Natural killer cell (primary cell): Measurements from ENCODE around the gene IGFLR1. TPM values are rescaled to one million over a fixed set of nuclear protein-coding genes. Genes with fewer than 3 reads are reported as not detected.

Experiments
- ATAC-seq, 3 donors: fragments of 150-1000 bp in 2 of 3; fragments of 200-7000 bp in 1 of 3; cut with Tn5 transposase; 1 replicate in 1 of 3; 2 replicates in 2 of 3; pipeline ENCODE4 v1.10.0; 2021; ENCODE audit warnings: mild to moderate bottlenecking in 2 of 3, moderate library complexity in 2 of 3
- DNase-seq, 2 donors: peaks; one replicate each; pipeline versions ENCODE4 v3.0.0 to v3.0.0-alpha.2; 2013 to 2021; ENCODE audit warnings: mixed read lengths in 1 of 2
- H3K27ac ChIP-seq: one replicate; pipeline ENCODE4 v1.5.1; 2013; ENCODE audit warnings: mild to moderate bottlenecking, low read length
- H3K27me3 ChIP-seq: one replicate; pipeline ENCODE4 v1.6.1; 2013; ENCODE audit warnings: low read length; ENCODE audit not compliant: control insufficient read depth, insufficient read depth
- H3K36me3 ChIP-seq: one replicate; pipeline ENCODE4 v1.6.1; 2013; ENCODE audit warnings: low read length; ENCODE audit not compliant: control insufficient read depth, insufficient read depth
- H3K4me1 ChIP-seq: one replicate; pipeline ENCODE4 v1.6.1; 2013; ENCODE audit warnings: low read length; ENCODE audit not compliant: control insufficient read depth, insufficient read depth
- H3K4me3 ChIP-seq: one replicate; pipeline ENCODE4 v1.5.1; 2013; ENCODE audit warnings: low read length
- H3K9me3 ChIP-seq: one replicate; pipeline ENCODE4 v1.6.1; 2013; ENCODE audit warnings: low read length; ENCODE audit not compliant: control insufficient read depth, insufficient read depth
- H3K27ac Mint-ChIP-seq, 2 donors: one replicate each; pipeline ENCODE4 v1.8.0; 2022; ENCODE audit warnings: mild to moderate bottlenecking in 2 of 2, mixed read lengths in 2 of 2, moderate library complexity in 1 of 2
- H3K27me3 Mint-ChIP-seq, 2 donors: one replicate each; pipeline ENCODE4 v1.8.0; 2022; ENCODE audit warnings: low read depth in 2 of 2, mixed read lengths in 2 of 2
- H3K36me3 Mint-ChIP-seq: one replicate; pipeline ENCODE4 v1.8.0; 2022; ENCODE audit warnings: mixed read lengths
- H3K4me1 Mint-ChIP-seq, 2 donors: one replicate each; pipeline ENCODE4 v1.8.0; 2022; ENCODE audit warnings: mixed read lengths in 2 of 2
- H3K4me3 Mint-ChIP-seq: one replicate; pipeline ENCODE4 v1.8.0; 2022; ENCODE audit warnings: mild to moderate bottlenecking, moderate library complexity, mixed read lengths
- H3K9me3 Mint-ChIP-seq, 2 donors: one replicate each; pipeline ENCODE4 v1.8.0; 2022; ENCODE audit warnings: mixed read lengths in 2 of 2
- WGBS: methylation state at CpG from one replicate; pipeline ENCODE4 v1.1.7; 2013; ENCODE audit warnings: missing lambda C conversion rate; ENCODE audit not compliant: insufficient coverage; 5-methylcytosine and 5-hydroxymethylcytosine counted together
- intact Hi-C: fragments of 100-400 bp; cut with micrococcal nuclease; formaldehyde crosslinking; loops from one replicate; pipeline ENCODE4 v1.14.2; 2022
- total RNA-seq, 4 donors: library from RNA; stranded (reverse); fragments of 120-200 nt in 1 of 4; gene quantifications; one replicate each; pipeline versions ENCODE4 v1.2.3 to v1.2.4, GENCODE V29; 2013 to 2022
- TF ChIP-seq, protein P1 (sequence below): fragments of 200-600 bp; IDR thresholded peaks from one replicate; pipeline ENCODE4 v1.8.0; 2022; ENCODE audit warnings: antibody characterized with exemption

The IGFLR1 gene
- total RNA-seq, 3 donors from 2014 or later (not counting 1 experiment from before 2014, with no cell fraction given): 57.7 to 75.6 (median 69.6) TPM

DNA sequence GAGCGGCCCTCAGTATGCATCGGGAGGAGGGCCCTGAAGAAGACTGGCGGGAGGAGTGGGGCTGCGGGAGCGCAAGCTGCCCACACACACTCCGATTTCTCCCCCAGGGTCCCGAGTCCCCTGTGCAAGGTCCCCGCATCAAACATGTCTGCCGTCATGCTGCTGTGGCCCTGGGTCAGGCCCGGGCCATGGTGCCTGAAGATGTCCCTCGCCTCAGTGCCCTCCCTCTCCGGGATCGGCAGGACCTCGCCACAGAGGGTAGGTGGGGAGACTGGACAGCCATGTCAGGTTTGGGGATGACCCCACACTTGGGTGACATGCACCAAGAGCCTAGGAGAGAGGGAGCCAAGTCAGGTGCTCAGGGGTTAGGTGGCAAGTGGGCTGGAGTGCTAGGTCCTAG is 19.8 kb downstream of the IGFLR1 start:
- peaks cover 6 to 43% of the 10 kb centered on the region in 2 donors for H3K4me1 Mint-ChIP-seq
- no peak overlapping the region for H3K27ac Mint-ChIP-seq
- no peak overlapping the region for H3K4me3 ChIP-seq
- intact Hi-C loops: no loop called here
- DNase-seq (no peak), ATAC-seq (no peak)
- no peak overlapping the region for H3K27ac ChIP-seq
- H3K4me1 ChIP-seq: peaks cover 12% of the 10 kb centered on the region
- H3K27me3 Mint-ChIP-seq: no peaks in the 10 kb centered on the region
- H3K36me3 ChIP-seq: peaks cover 59% of the 10 kb centered on the region
- no peaks in the 10 kb centered on the region for H3K36me3 Mint-ChIP-seq
- 98% methylated on average over 14 of the region's 14 CpGs for WGBS
- H3K9me3 ChIP-seq: no peaks in the 10 kb centered on the region
- TF ChIP-seq, protein P1, sequence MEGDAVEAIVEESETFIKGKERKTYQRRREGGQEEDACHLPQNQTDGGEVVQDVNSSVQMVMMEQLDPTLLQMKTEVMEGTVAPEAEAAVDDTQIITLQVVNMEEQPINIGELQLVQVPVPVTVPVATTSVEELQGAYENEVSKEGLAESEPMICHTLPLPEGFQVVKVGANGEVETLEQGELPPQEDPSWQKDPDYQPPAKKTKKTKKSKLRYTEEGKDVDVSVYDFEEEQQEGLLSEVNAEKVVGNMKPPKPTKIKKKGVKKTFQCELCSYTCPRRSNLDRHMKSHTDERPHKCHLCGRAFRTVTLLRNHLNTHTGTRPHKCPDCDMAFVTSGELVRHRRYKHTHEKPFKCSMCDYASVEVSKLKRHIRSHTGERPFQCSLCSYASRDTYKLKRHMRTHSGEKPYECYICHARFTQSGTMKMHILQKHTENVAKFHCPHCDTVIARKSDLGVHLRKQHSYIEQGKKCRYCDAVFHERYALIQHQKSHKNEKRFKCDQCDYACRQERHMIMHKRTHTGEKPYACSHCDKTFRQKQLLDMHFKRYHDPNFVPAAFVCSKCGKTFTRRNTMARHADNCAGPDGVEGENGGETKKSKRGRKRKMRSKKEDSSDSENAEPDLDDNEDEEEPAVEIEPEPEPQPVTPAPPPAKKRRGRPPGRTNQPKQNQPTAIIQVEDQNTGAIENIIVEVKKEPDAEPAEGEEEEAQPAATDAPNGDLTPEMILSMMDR: no peak
- no peaks in the 10 kb centered on the region for H3K27me3 ChIP-seq
- H3K4me3 Mint-ChIP-seq: no peak overlapping the region
- H3K9me3 Mint-ChIP-seq: no peaks in the 10 kb centered on the region

- TF ChIP-seq, protein P1: no peak
- Mint-ChIP-seq H3K4me1 (peaks cover 11 to 54% of the 10 kb centered on the region in 2 donors), H3K4me3 (peak overlapping the region; percentile 13), H3K27me3 (no peaks in the 10 kb centered on the region), H3K9me3 (no peaks in the 10 kb centered on the region), H3K27ac (no peak overlapping the region), H3K36me3 (no peaks in the 10 kb centered on the region)
- intact Hi-C loops: no loop called here
- H3K27ac ChIP-seq: no peak overlapping the region
- H3K4me3 ChIP-seq: no peak overlapping the region
- 96% methylated on average over 16 of the region's 16 CpGs for WGBS
- ATAC-seq: no peak
- DNase-seq: no peak
- H3K27me3 ChIP-seq: no peaks in the 10 kb centered on the region
- H3K9me3 ChIP-seq: no peaks in the 10 kb centered on the region
- peaks cover 21% of the 10 kb centered on the region for H3K4me1 ChIP-seq
- H3K36me3 ChIP-seq: peaks cover 51% of the 10 kb centered on the region
Measured at GRCh38 chr19:35721374-35721773, 20.9 kb downstream of the IGFLR1 start.

DNA sequence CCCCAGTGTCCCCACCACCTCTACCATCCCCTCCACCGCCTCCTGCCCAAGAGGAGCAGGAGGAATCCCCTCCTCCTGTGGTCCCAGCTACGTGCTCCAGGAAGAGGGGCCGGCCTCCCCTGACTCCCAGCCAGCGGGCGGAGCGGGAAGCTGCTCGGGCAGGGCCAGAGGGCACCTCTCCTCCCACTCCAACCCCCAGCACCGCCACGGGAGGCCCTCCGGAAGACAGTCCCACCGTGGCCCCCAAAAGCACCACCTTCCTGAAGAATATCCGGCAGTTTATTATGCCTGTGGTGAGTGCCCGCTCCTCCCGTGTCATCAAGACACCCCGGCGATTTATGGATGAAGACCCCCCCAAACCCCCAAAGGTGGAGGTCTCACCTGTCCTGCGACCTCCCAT is 21.6 kb downstream of the IGFLR1 start:
- H3K27ac ChIP-seq: no peak overlapping the region
- DNase-seq (no peak), ATAC-seq (no peak)
- no peaks in the 10 kb centered on the region for H3K9me3 ChIP-seq
- peaks cover 16 to 55% of the 10 kb centered on the region in 2 donors for H3K4me1 Mint-ChIP-seq
- no peaks in the 10 kb centered on the region for H3K9me3 Mint-ChIP-seq
- H3K27me3 Mint-ChIP-seq: no peaks in the 10 kb centered on the region
- peaks cover 44% of the 10 kb centered on the region for H3K36me3 ChIP-seq
- intact Hi-C loops: no loop called here
- H3K4me1 ChIP-seq: peaks cover 29% of the 10 kb centered on the region
- H3K4me3 Mint-ChIP-seq: no peak overlapping the region
- H3K4me3 ChIP-seq: no peak overlapping the region
- no peaks in the 10 kb centered on the region for H3K27me3 ChIP-seq
- H3K27ac Mint-ChIP-seq: peak overlapping the region in 1 of 2 donors; percentile 22
- TF ChIP-seq, protein P1: no peak
- no peaks in the 10 kb centered on the region for H3K36me3 Mint-ChIP-seq
- WGBS: 96% methylated on average over 17 of the region's 17 CpGs

DNA sequence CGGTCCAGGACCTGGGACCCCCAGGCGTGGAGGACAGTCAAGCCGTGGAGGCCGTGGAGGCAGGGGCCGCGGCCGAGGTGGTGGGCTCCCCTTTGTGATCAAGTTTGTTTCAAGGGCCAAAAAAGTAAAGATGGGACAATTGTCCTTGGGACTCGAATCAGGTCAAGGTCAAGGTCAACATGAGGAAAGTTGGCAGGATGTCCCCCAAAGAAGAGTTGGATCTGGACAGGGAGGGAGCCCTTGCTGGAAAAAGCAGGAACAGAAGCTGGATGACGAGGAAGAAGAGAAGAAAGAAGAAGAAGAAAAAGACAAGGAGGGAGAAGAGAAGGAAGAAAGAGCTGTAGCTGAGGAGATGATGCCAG is 22.1 kb downstream of the IGFLR1 start:
- Mint-ChIP-seq H3K27me3 (no peaks in the 10 kb centered on the region), H3K27ac (no peak overlapping the region), H3K36me3 (no peaks in the 10 kb centered on the region), H3K9me3 (no peaks in the 10 kb centered on the region), H3K4me1 (peaks cover 16 to 56% of the 10 kb centered on the region in 2 donors), H3K4me3 (peak overlapping the region; percentile 21)
- no peaks in the 10 kb centered on the region for H3K9me3 ChIP-seq
- peaks cover 39% of the 10 kb centered on the region for H3K36me3 ChIP-seq
- no peak for ATAC-seq
- DNase-seq: no peak
- TF ChIP-seq, protein P1: no peak
- WGBS: 98% methylated on average over 9 of the region's 9 CpGs
- intact Hi-C loops: no loop called here
- H3K27ac ChIP-seq: no peak overlapping the region
- H3K4me1 ChIP-seq: peaks cover 34% of the 10 kb centered on the region
- H3K4me3 ChIP-seq: no peak overlapping the region
- H3K27me3 ChIP-seq: no peaks in the 10 kb centered on the region
